ENCODE results near the gene USP31.

DNA sequence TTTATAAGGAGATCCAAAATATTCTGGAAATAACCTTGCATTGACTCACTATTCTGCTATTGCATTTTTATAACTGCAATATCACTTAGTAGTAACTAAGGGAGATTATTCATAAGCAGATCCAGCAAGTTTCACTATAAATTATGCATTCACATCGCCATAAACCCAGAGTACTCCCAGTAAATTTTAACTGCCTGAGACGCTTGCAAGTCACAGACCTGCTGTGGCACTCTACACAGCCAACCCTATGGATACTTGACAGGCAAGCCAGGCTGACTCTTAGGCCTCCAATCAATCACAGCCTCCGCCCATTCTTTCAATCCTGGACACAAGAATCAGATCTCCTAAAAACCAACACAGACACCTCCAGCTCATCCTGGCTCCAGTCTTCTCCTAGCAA lies 28.2 kb downstream of the USP31 start:
- TF ChIP-seq POLR2A (IDR thresholded peaks at IDR 0.05): no peak
- TF ChIP-seq, protein P1, sequence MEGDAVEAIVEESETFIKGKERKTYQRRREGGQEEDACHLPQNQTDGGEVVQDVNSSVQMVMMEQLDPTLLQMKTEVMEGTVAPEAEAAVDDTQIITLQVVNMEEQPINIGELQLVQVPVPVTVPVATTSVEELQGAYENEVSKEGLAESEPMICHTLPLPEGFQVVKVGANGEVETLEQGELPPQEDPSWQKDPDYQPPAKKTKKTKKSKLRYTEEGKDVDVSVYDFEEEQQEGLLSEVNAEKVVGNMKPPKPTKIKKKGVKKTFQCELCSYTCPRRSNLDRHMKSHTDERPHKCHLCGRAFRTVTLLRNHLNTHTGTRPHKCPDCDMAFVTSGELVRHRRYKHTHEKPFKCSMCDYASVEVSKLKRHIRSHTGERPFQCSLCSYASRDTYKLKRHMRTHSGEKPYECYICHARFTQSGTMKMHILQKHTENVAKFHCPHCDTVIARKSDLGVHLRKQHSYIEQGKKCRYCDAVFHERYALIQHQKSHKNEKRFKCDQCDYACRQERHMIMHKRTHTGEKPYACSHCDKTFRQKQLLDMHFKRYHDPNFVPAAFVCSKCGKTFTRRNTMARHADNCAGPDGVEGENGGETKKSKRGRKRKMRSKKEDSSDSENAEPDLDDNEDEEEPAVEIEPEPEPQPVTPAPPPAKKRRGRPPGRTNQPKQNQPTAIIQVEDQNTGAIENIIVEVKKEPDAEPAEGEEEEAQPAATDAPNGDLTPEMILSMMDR (IDR thresholded peaks at IDR 0.05): no peak

Measured in tibial nerve (tissue), 3 donors.